ENCODE data around the gene HDAC5. TPM values are rescaled to one million over a fixed set of nuclear protein-coding genes. Genes with fewer than 3 reads are reported as not detected.
A peak's percentile ranks its signal among the peaks of the same experiment; 100 is the strongest.
"Not testable (repeated sequence)": the region's sequence is repeated elsewhere in the genome, so short reads cannot be mapped to it uniquely, and the experiment has no call there.

Gene HDAC5
- total RNA-seq, 2 donors from 2014 or later, result 12.8 to 13.9 TPM

GRCh38 chr17:44146375-44147346 is 23.2 kb upstream of the HDAC5 start:
- ATAC-seq, result no peak
- no peaks in the 10 kb centered on the region for H3K36me3 Mint-ChIP-seq
- no peak overlapping the region for H3K27ac Mint-ChIP-seq
- H3K4me1 Mint-ChIP-seq (ENCODE audit: low read depth in 2 of 2), result peaks cover 6% of the 10 kb centered on the region in 2 donors
- no peaks in the 10 kb centered on the region for H3K9me3 Mint-ChIP-seq
- DNase-seq (ENCODE audit: low spot score), result no peak
- no peak overlapping the region for H3K4me3 Mint-ChIP-seq
- no peaks in the 10 kb centered on the region for H3K27me3 Mint-ChIP-seq

DNA sequence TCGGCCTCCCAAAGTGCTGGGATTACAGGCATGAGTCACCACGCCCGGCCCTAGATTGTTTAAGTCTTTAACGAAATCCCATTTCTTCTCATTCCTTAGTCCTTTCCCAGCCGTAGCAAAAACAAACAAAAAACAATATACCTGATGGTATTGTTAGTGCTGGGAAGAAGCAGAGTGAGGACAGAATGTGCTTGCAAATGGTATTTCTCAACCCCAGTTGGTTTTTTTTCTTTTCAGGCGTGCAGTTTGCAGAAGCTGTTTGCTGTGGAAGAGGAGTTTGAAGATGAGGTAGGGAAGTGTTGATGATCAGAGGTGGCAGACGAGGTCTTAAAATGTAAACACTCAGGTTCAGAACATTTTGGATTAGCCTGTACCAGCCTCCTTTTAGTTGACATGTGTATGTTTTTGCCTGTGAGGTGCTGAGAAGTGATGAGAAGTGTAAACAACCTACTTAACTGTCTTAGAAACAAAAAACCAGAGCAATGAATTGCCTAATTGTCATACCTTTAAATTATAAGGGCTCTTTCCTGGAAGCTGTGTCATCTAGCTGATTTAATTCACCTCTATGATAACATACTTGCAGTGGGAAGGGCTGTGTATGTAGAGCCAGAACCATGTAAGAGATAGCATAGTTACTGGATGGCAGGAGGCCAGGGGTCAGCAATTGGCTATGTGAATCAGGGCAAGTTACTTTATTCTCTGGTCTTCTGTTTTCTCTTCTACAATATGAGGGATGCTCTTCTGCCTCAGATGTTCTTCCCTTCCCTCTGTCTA is 21.7 kb upstream of the HDAC5 start:
- ATAC-seq, result no peak
- peaks cover 9 to 10% of the 10 kb centered on the region in 2 donors for H3K4me1 Mint-ChIP-seq (ENCODE audit: low read depth in 2 of 2)
- no peak for DNase-seq (ENCODE audit: low spot score)
- H3K27ac Mint-ChIP-seq, result no peak overlapping the region
- H3K36me3 Mint-ChIP-seq, result no peaks in the 10 kb centered on the region
- H3K27me3 Mint-ChIP-seq, result no peaks in the 10 kb centered on the region
- no peak overlapping the region for H3K4me3 Mint-ChIP-seq
- no peaks in the 10 kb centered on the region for H3K9me3 Mint-ChIP-seq

DNA sequence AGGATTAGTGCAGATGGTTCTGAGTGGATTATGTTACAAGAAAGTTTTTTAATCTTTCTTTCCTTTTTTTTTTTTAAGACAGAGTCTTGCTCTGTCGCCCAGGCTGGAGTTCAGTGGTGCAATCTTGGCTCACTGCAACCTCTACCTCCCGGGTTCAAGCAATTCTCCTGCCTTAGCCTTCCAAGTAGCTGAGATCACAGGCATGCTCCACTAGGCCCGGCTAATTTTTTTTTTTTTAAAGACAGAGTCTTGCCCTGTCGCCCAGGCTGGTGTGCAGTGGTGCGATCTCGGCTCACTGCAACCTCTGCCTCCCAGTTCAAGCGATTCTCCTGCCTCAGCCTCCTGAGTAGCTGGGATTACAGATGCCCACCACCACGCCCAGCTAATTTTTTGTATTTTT is 20.5 kb upstream of the HDAC5 start:
- not testable (repeated sequence) for H3K4me1 Mint-ChIP-seq (ENCODE audit: low read depth in 2 of 2); H3K9me3 Mint-ChIP-seq; H3K4me3 Mint-ChIP-seq; DNase-seq (ENCODE audit: low spot score); H3K36me3 Mint-ChIP-seq; H3K27me3 Mint-ChIP-seq; H3K27ac Mint-ChIP-seq; ATAC-seq

DNA sequence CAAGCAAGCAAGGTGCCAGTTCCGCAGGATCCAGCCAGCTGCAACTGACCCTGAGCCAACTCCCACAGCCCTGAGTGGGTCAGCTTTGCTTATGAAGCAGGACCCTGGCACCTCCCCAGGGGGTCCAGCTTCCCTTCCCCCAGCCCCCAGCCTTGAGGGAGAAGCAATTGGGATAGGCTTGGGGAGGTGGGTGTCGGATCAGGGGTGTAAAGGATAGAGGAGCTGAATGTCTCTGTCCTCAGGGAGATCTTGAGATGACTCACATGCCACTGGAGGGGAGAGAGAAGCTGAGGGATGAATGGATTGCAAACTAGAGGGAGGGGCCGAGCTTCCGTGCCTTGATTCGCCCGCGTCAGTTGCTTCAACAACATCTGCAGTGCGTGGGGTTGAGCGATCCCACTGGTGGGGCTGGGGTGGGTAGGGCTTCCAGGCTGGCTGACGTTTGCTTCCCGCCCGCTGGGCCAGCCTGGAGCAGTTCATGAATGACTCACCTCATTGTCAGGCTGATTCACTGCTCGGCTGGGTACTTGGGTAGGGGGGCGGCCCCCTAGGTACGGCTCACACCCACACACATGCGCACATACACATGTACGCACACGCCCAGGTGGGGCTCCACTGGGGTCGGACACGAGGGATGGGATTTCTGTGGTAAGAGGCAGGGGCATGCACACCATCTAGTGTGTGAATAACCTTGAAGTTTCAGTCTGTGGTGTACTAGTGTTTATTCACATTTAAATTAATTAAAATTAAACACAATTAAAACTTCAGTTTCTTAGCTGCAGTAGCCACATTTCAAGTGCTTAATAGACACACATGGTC is 14.7 kb upstream of the HDAC5 start:
- Mint-ChIP-seq H3K4me3 (no peak overlapping the region), H3K9me3 (no peaks in the 10 kb centered on the region), H3K27me3 (peaks cover 7 to 9% of the 10 kb centered on the region in 2 donors), H3K36me3 (no peaks in the 10 kb centered on the region), H3K4me1 (ENCODE audit: low read depth in 2 of 2) (peaks cover 8 to 9% of the 10 kb centered on the region in 2 donors), H3K27ac (no peak overlapping the region)
- peak in 1 of 2 donors; percentile 11 for ATAC-seq
- DNase-seq (ENCODE audit: low spot score), result no peak

- DNase-seq (ENCODE audit: low spot score) (no peak), ATAC-seq (no peak)
- Mint-ChIP-seq H3K4me3 (no peak overlapping the region), H3K9me3 (no peaks in the 10 kb centered on the region), H3K4me1 (ENCODE audit: low read depth in 2 of 2) (no peaks in the 10 kb centered on the region), H3K27me3 (peaks cover 7 to 9% of the 10 kb centered on the region in 2 donors), H3K36me3 (no peaks in the 10 kb centered on the region), H3K27ac (no peak overlapping the region)
Measured at GRCh38 chr17:44134752-44135568, 11.5 kb upstream of the HDAC5 start.

GRCh38 chr17:44133918-44134476 is 10.6 kb upstream of the HDAC5 start:
- DNase-seq (ENCODE audit: low spot score), result no peak
- H3K9me3 Mint-ChIP-seq, result no peaks in the 10 kb centered on the region
- H3K27me3 Mint-ChIP-seq, result peaks cover 7 to 8% of the 10 kb centered on the region in 2 donors
- no peak overlapping the region for H3K27ac Mint-ChIP-seq
- H3K4me3 Mint-ChIP-seq, result no peak overlapping the region
- no peak for ATAC-seq
- no peaks in the 10 kb centered on the region for H3K36me3 Mint-ChIP-seq
- no peaks in the 10 kb centered on the region for H3K4me1 Mint-ChIP-seq (ENCODE audit: low read depth in 2 of 2)

- H3K36me3 Mint-ChIP-seq, result no peaks in the 10 kb centered on the region
- no peak overlapping the region for H3K27ac Mint-ChIP-seq
- H3K27me3 Mint-ChIP-seq, result peaks cover 0 to 2% of the 10 kb centered on the region in 2 donors
- no peak overlapping the region for H3K4me3 Mint-ChIP-seq
- H3K4me1 Mint-ChIP-seq (ENCODE audit: low read depth in 2 of 2), result no peaks in the 10 kb centered on the region
- ATAC-seq (no peak), DNase-seq (ENCODE audit: low spot score) (no peak)
- H3K9me3 Mint-ChIP-seq, result no peaks in the 10 kb centered on the region
Measured at GRCh38 chr17:44132275-44132821, 8.9 kb upstream of the HDAC5 start.

GRCh38 chr17:44131372-44131771 is 7.9 kb upstream of the HDAC5 start:
- H3K27me3 Mint-ChIP-seq; H3K4me1 Mint-ChIP-seq (ENCODE audit: low read depth in 2 of 2); H3K36me3 Mint-ChIP-seq; DNase-seq (ENCODE audit: low spot score); ATAC-seq; H3K9me3 Mint-ChIP-seq; H3K4me3 Mint-ChIP-seq; H3K27ac Mint-ChIP-seq: not testable (repeated sequence)

- H3K4me3 Mint-ChIP-seq, result no peak overlapping the region
- no peak overlapping the region for H3K27ac Mint-ChIP-seq
- no peaks in the 10 kb centered on the region for H3K36me3 Mint-ChIP-seq
- H3K9me3 Mint-ChIP-seq, result no peaks in the 10 kb centered on the region
- no peak for ATAC-seq
- H3K27me3 Mint-ChIP-seq, result peaks cover 0 to 2% of the 10 kb centered on the region in 2 donors
- no peak for DNase-seq (ENCODE audit: low spot score)
- no peaks in the 10 kb centered on the region for H3K4me1 Mint-ChIP-seq (ENCODE audit: low read depth in 2 of 2)
Measured at GRCh38 chr17:44130693-44131349, 7.4 kb upstream of the HDAC5 start.

- peaks cover 8 to 9% of the 10 kb centered on the region in 2 donors for H3K4me1 Mint-ChIP-seq (ENCODE audit: low read depth in 2 of 2)
- no peak overlapping the region for H3K4me3 Mint-ChIP-seq
- DNase-seq (ENCODE audit: low spot score), result no peak
- no peaks in the 10 kb centered on the region for H3K9me3 Mint-ChIP-seq
- H3K27me3 Mint-ChIP-seq, result peaks cover 0 to 2% of the 10 kb centered on the region in 2 donors
- ATAC-seq, result no peak
- peak overlapping the region in 1 of 2 donors; percentile 62 for H3K27ac Mint-ChIP-seq
- no peaks in the 10 kb centered on the region for H3K36me3 Mint-ChIP-seq
Measured at GRCh38 chr17:44128383-44128782, 4.9 kb upstream of the HDAC5 start.

DNA sequence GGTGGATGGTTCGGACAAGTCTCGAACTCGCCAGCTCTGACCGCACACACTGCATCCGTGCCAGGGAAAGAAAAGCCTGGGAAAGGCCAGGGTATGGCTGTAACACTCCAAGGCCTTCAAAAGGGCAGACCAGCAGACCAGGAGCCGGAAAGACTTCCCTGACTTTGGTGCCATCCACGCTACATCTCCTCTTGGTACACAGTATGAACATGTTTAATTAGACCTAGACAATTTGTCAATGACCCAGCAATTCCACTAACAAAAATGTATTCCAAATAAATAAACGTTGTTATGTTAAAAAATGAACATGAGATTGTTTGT is 637 bp upstream of the HDAC5 start:
- Mint-ChIP-seq H3K4me1 (ENCODE audit: low read depth in 2 of 2) (peaks cover 14 to 17% of the 10 kb centered on the region in 2 donors), H3K36me3 (no peaks in the 10 kb centered on the region), H3K9me3 (no peaks in the 10 kb centered on the region), H3K27ac (peak overlapping the region; percentile 89 to 95), H3K4me3 (peak overlapping the region; percentile 93), H3K27me3 (peaks cover 0 to 2% of the 10 kb centered on the region in 2 donors)
- ATAC-seq (no peak), DNase-seq (ENCODE audit: low spot score) (no peak)

- DNase-seq (ENCODE audit: low spot score) (no peak), ATAC-seq (no peak)
- Mint-ChIP-seq H3K27ac (peak overlapping the region; percentile 89 to 95), H3K36me3 (no peaks in the 10 kb centered on the region), H3K9me3 (no peaks in the 10 kb centered on the region), H3K4me1 (ENCODE audit: low read depth in 2 of 2) (peaks cover 14 to 20% of the 10 kb centered on the region in 2 donors), H3K4me3 (peak overlapping the region; percentile 86), H3K27me3 (no peaks in the 10 kb centered on the region)
Measured at GRCh38 chr17:44122816-44123355, 555 bp downstream of the HDAC5 start.

All from natural killer cell treated with Interleukin-12 subunit alpha and Interleukin-12 subunit beta and Interleukin-15 and Interleukin-18, amount 100 ng/mL, for 72 hours (primary cell).